HG03025 (cell line): ENCODE data around the gene TMEM116.

Experiments
- ATAC-seq: cut with Tn5 transposase; IDR thresholded peaks from one replicate; pipeline ENCODE4 v1.9.1; 2021; ENCODE audit warnings: mild to moderate bottlenecking, moderate library complexity; ENCODE audit not compliant: unreplicated experiment, low FRiP score

Gene TMEM116

DNA sequence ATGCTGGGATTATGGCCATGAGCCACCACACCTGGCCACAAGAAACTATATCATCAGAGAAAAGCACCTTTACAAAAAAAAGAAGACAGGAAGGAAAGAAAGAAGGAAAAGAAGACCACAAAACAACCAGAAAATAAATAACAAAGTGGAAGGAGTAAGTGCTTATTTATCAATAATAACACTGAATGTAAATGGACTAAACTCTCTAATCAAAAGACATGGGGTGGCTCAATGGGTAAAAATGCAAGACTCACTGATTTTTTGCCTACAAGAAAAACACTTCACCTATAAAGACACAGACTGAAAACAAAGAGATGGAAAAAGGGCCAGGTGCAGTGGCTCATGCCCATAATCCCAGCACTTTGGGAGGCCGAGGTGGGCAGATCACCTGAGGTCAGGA lies 105.2 kb downstream of the TMEM116 start:
- ATAC-seq: no peak

DNA sequence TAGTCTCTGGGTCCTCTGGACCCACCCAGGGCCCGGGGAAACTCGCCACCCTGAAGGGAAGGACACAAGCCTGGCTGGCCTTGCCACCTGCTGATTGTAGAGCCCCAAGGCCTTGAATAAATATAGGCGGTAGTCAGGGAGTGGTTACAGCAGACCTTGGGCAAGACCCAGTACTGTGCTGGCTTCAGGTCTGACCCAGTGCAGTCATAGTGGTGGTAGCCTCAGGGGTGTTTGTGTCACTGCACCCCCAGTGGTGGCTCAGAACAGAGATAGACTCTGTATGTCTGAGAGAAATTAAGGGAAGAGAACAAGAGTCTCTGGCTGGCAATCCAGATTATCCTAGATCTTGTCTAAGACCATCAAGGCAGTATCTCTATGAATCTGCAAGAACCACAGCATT lies 107.5 kb downstream of the TMEM116 start:
- no peak for ATAC-seq

GRCh38 chr12:111904446-111904975 lies 108.5 kb downstream of the TMEM116 start:
- no peak for ATAC-seq

DNA sequence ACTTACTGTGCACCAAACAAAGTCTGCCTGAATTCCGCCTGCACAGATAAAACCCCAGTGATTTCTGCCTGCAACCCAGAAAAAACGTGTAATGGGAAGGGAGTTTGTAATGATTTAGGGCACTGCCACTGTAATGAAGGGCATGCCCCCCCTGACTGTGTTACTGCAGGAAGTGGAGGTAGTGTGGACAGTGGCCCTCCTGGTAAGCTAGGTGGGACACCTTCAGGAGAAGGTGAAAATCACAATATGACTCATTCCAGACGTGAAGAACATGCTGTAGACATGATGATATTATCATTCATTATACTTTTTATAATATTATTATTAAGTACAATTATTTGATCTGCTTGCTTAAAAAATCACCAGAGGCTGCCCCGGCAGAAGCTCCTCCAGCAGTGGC lies 111.8 kb downstream of the TMEM116 start:
- ATAC-seq: no peak

- no peak for ATAC-seq
Measured at GRCh38 chr12:111894556-111894955, 118.4 kb downstream of the TMEM116 start.

DNA sequence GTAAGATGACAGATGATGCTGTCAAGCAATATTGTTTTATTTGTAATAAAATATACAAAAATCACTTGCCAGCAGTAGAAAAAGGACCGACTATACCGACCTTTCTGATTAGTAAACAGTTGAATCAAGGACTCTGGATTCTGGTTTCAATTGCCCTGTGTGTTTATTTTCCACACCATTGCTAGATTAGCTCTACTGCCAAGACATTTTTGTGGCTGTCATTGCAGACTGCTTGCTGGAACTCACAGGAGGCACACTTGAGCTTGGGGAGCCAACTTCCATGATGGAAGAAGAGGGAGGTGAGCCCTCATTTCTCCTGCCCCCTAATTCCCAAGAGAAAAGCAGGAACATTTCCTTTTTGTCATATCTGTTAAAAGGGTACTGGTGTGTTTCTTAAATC lies 119.7 kb downstream of the TMEM116 start:
- ATAC-seq: no peak

DNA sequence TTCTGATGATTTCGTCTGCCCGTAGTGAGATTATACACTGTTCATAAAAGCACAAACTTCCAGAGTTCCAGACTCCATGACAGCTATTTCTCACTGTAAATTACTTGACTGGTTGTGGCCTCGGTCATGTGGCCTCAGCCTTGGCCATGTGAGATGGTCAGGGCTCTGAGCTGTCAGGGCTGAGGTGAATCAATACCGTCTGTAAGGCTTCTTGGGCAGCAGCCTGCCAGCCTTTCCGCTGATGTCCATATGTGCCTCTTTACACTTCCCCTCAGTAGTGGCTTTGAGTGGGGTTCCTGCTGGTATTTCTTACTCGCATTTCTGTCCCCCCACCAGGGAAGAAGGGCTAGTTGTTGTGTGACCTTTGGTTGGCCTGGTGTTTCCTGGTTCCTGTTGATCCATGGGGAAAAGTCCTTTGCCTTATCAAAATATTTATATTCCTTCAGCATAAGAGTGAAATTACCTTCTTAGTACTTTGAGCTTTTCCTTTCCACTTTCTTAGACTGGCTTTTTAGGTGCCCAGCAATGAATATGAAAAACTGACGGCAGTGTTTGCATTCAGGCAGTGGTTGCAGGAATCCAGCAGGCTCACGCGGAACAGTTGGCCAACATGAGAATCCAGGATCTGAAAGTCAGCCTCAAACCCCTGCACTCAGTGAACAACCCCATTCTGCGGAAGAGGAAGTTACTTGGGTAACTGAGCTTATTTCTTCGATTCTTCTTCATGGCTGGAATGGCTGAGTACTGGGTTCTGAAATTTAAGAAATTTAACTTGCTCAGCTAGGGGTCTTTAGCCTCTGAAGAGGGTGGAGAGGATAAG lies 124.8 kb downstream of the TMEM116 start:
- no peak for ATAC-seq

GRCh38 chr12:111886662-111887545 lies 126.1 kb downstream of the TMEM116 start:
- ATAC-seq: no peak

GRCh38 chr12:111881716-111882115 lies 131.2 kb downstream of the TMEM116 start:
- ATAC-seq: no peak
